Neural progenitor cell (in vitro differentiated cells): ENCODE measurements around the gene CDH23. TPM values are rescaled to one million over a fixed set of nuclear protein-coding genes. Genes with fewer than 3 reads are reported as not detected.

Experiments used
- DNase-seq: peaks from one replicate; pipeline ENCODE4 v3.0.0-alpha.2; 2016; ENCODE audit warnings: low spot score
- H2AFZ ChIP-seq: fragments of 200-600 bp; sonication (generic); replicated peaks from 2 replicates; pipeline ENCODE4 v1.6.1; 2016; ENCODE audit warnings: antibody characterized with exemption
- H3F3A ChIP-seq: fragments of 200-600 bp; sonication (generic); 2 replicates; pipeline ENCODE4 v1.6.1; 2016; ENCODE audit warnings: antibody characterized with exemption, low read depth
- H3K27ac ChIP-seq: fragments of 200-600 bp; sonication (generic); 2 replicates; pipeline ENCODE4 v1.5.1; 2016; ENCODE audit warnings: mild to moderate bottlenecking
- H3K27me3 ChIP-seq: fragments of 200-600 bp; sonication (generic); 2 replicates; pipeline ENCODE4 v1.6.1; 2016; ENCODE audit warnings: mild to moderate bottlenecking, moderate library complexity
- H3K36me3 ChIP-seq: fragments of 200-600 bp; sonication (generic); 2 replicates; pipeline ENCODE4 v1.5.1; 2016
- H3K4me1 ChIP-seq: fragments of 200-600 bp; sonication (generic); 2 replicates; pipeline ENCODE4 v1.6.1; 2016; ENCODE audit warnings: mixed run types
- H3K4me2 ChIP-seq: fragments of 200-600 bp; sonication (generic); 2 replicates; pipeline ENCODE4 v1.6.1; 2016
- H3K4me3 ChIP-seq: fragments of 200-600 bp; sonication (generic); 2 replicates; pipeline ENCODE4 v1.5.1; 2016
- H3K79me2 ChIP-seq: fragments of 200-600 bp; sonication (generic); 2 replicates; pipeline ENCODE4 v1.6.1; 2016; ENCODE audit warnings: low read depth
- H3K9ac ChIP-seq: fragments of 200-600 bp; sonication (generic); 2 replicates; pipeline ENCODE4 v1.6.1; 2016
- H3K9me3 ChIP-seq: fragments of 200-600 bp; sonication (generic); 2 replicates; pipeline ENCODE4 v1.5.1; 2016; ENCODE audit warnings: low read depth
- H4K20me1 ChIP-seq: fragments of 200-600 bp; sonication (generic); 2 replicates; pipeline ENCODE4 v1.6.1; 2016; ENCODE audit warnings: low read depth
- H3K27ac Mint-ChIP-seq: 3 replicates; pipeline ENCODE4 v1.8.0; 2021; ENCODE audit warnings: mixed read lengths
- H3K27me3 Mint-ChIP-seq: 2 replicates; pipeline ENCODE4 v1.8.0; 2022; ENCODE audit warnings: low read depth, mild to moderate bottlenecking, inconsistent platforms, moderate library complexity, mixed read lengths; ENCODE audit not compliant: insufficient read depth
- H3K36me3 Mint-ChIP-seq: 3 replicates; pipeline ENCODE4 v1.8.0; 2021; ENCODE audit warnings: mixed read lengths
- H3K4me1 Mint-ChIP-seq: 3 replicates; pipeline ENCODE4 v1.8.0; 2021; ENCODE audit warnings: mixed read lengths
- H3K4me3 Mint-ChIP-seq: 3 replicates; pipeline ENCODE4 v1.8.0; 2021; ENCODE audit warnings: mild to moderate bottlenecking, moderate library complexity, mixed read lengths
- H3K9me3 Mint-ChIP-seq: 3 replicates; pipeline ENCODE4 v1.8.0; 2020; ENCODE audit warnings: mixed read lengths
- EZH2 ChIP-seq: fragments of 200-600 bp; sonication (generic); IDR thresholded peaks from 2 replicates; pipeline ENCODE4 v1.6.1; 2017; ENCODE audit warnings: antibody characterized with exemption, mild to moderate bottlenecking, moderate library complexity
- EZH2phosphoT487 ChIP-seq: fragments of 200-600 bp; sonication (generic); IDR thresholded peaks from 2 replicates; pipeline ENCODE4 v1.6.1; 2017; ENCODE audit warnings: antibody characterized with exemption
- total RNA-seq: library from RNA; depleted of rRNA; stranded (reverse); fragments of >200 nt; gene quantifications from 2 replicates; pipeline ENCODE4 v1.2.3, GENCODE V29; 2015; ENCODE audit warnings: low replicate concordance
- TF ChIP-seq, protein P1 (sequence below): fragments of 200-600 bp; sonication (generic); IDR thresholded peaks from 2 replicates; pipeline ENCODE4 v1.5.1; 2017; ENCODE audit warnings: antibody characterized with exemption, mild to moderate bottlenecking

Gene CDH23
- total RNA-seq, 1 donor from 2014 or later = 5.9 TPM

DNA sequence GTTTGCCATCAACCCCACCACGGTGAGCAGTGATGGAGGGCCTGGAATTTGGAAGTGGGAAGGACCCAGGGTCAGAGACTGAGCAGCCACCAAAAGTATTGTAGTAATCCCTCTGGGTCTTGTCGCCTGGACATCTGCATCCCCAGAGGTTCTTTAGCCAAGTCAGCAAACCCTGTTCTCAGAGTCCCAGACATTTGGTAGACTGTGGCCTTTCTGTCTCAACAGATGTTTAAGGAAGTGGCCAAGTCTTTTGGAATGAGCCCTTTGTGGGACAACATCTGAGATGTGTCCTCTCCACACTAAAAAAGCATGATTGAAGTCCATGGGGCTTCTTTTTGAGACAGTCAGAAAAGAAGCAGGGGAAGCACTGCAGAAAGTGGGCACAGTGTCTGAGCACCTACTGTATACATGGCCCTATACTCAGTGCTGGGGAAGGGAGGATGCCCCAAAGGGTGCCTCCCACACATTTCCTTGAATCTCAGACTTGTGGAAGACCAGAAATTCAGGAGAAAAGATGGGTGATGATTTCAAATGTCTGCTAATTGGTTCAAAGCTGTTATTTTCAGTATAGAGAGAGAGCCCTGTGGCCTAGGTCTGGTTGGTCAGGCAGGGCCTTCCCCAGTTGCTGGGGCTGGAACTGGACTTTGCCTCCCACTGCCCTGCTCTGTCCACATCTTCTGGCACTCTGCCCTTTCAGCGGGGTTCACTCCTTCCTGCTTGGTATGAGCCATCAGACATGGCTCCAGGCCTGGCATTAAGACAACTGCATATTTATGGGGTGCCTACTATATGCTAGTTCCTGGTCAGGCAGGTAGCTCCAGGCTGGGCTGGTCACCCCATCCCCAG lies 403.1 kb downstream of the CDH23 start:
- no peak for DNase-seq
- H3K27me3 Mint-ChIP-seq = peaks cover 9% of the 10 kb centered on the region

DNA sequence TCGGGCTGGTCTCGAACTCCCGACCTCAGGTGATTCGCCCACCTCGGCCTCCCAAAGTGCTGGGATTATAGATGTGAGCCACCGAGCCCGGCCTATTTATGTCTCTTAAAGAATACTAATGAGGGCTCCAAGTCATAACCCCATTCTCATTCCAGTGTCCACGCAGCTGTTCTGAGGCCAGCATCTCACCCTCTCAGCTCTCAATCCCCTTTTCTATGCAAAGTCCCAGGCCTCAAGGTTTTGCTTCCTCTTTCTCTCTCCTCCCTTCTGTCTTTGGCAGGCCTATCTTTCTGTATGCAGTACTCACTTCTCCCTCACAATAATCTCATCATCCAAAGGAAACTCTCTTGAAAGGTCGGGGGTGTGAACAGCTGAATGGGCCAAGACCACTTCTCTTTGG lies 404.6 kb downstream of the CDH23 start:
- Histone ChIP-seq H3K79me2 (no peaks in the 10 kb centered on the region), H3K4me2 (no peak overlapping the region), H3K4me3 (no peak overlapping the region), H3K27me3 (peaks cover 25% of the 10 kb centered on the region), H2AFZ (no peak overlapping the region), H3K27ac (no peak overlapping the region), H3K4me1 (no peaks in the 10 kb centered on the region), H4K20me1 (no peaks in the 10 kb centered on the region), H3K36me3 (no peaks in the 10 kb centered on the region), H3K9me3 (no peaks in the 10 kb centered on the region), H3K9ac (no peak overlapping the region), H3F3A (no peaks in the 10 kb centered on the region)
- DNase-seq = no peak
- Mint-ChIP-seq H3K9me3 (no peaks in the 10 kb centered on the region), H3K27me3 (peaks cover 12% of the 10 kb centered on the region), H3K36me3 (no peaks in the 10 kb centered on the region), H3K4me1 (peaks cover 3% of the 10 kb centered on the region), H3K27ac (no peak overlapping the region), H3K4me3 (no peak overlapping the region)
- TF ChIP-seq EZH2phosphoT487 (no peak), EZH2 (no peak)
- TF ChIP-seq, protein P1, sequence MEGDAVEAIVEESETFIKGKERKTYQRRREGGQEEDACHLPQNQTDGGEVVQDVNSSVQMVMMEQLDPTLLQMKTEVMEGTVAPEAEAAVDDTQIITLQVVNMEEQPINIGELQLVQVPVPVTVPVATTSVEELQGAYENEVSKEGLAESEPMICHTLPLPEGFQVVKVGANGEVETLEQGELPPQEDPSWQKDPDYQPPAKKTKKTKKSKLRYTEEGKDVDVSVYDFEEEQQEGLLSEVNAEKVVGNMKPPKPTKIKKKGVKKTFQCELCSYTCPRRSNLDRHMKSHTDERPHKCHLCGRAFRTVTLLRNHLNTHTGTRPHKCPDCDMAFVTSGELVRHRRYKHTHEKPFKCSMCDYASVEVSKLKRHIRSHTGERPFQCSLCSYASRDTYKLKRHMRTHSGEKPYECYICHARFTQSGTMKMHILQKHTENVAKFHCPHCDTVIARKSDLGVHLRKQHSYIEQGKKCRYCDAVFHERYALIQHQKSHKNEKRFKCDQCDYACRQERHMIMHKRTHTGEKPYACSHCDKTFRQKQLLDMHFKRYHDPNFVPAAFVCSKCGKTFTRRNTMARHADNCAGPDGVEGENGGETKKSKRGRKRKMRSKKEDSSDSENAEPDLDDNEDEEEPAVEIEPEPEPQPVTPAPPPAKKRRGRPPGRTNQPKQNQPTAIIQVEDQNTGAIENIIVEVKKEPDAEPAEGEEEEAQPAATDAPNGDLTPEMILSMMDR = no peak

More for the DNA sequence above, 403.1 kb downstream of the CDH23 start:
- Histone ChIP-seq H3K27ac (no peak overlapping the region), H4K20me1 (no peaks in the 10 kb centered on the region), H3K9me3 (no peaks in the 10 kb centered on the region), H3K27me3 (peaks cover 9% of the 10 kb centered on the region), H3K79me2 (no peaks in the 10 kb centered on the region), H3K4me2 (no peak overlapping the region), H3K4me1 (no peaks in the 10 kb centered on the region), H3K4me3 (no peak overlapping the region), H3K9ac (no peak overlapping the region), H3K36me3 (no peaks in the 10 kb centered on the region), H2AFZ (no peak overlapping the region), H3F3A (no peaks in the 10 kb centered on the region)
- Mint-ChIP-seq H3K4me3 (no peak overlapping the region), H3K9me3 (no peaks in the 10 kb centered on the region), H3K36me3 (no peaks in the 10 kb centered on the region), H3K27ac (no peak overlapping the region), H3K4me1 (no peaks in the 10 kb centered on the region)
- TF ChIP-seq EZH2 (no peak), EZH2phosphoT487 (no peak)
- TF ChIP-seq, protein P1 = no peak

DNA sequence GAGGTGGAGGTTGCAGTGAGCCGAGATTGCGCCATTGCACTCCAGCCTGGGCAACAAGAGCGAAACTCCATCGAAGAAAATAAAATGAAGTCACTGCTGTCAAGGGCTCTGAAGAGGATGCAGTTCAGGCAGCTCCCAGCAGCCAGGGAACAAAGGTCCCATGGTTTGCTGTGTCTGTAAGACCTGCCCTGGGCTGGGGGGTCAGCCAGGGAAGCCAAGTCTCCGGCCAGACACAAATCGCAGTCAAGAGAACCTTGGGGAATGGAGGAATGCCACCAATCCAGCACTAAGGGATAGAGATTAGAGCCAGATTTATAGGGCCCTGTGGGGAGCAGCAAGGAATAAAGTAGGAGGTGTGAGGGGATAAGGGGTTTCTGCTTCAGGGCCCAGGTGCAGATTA lies 405.5 kb downstream of the CDH23 start:
- H2AFZ ChIP-seq = no peak overlapping the region
- no peaks in the 10 kb centered on the region for H3K36me3 ChIP-seq
- H3K27me3 ChIP-seq = peaks cover 25% of the 10 kb centered on the region
- H3K9ac ChIP-seq = no peak overlapping the region
- H4K20me1 ChIP-seq = no peaks in the 10 kb centered on the region
- TF ChIP-seq EZH2phosphoT487 (no peak), EZH2 (no peak)
- TF ChIP-seq, protein P1 = no peak
- H3K27ac ChIP-seq = no peak overlapping the region
- Mint-ChIP-seq H3K4me1 (peaks cover 3% of the 10 kb centered on the region), H3K27me3 (peaks cover 10% of the 10 kb centered on the region), H3K27ac (no peak overlapping the region), H3K4me3 (no peak overlapping the region), H3K9me3 (no peaks in the 10 kb centered on the region), H3K36me3 (no peaks in the 10 kb centered on the region)
- no peak overlapping the region for H3K4me2 ChIP-seq
- no peaks in the 10 kb centered on the region for H3F3A ChIP-seq
- no peaks in the 10 kb centered on the region for H3K4me1 ChIP-seq
- H3K9me3 ChIP-seq = no peaks in the 10 kb centered on the region
- no peak for DNase-seq
- H3K79me2 ChIP-seq = no peaks in the 10 kb centered on the region
- no peak overlapping the region for H3K4me3 ChIP-seq
